ENCODE data around the gene RFTN1.

RFTN1 gene

GRCh38 chr3:16485395-16485992 is 28.0 kb downstream of the RFTN1 start:
- DNase-seq = no peak

- DNase-seq = no peak
Observed at GRCh38 chr3:16484984-16485383, 28.5 kb downstream of the RFTN1 start.

- no peak for DNase-seq
Observed at GRCh38 chr3:16484216-16484615, 29.3 kb downstream of the RFTN1 start.

- peak; percentile 87 for DNase-seq
Observed at GRCh38 chr3:16482770-16483531, 30.5 kb downstream of the RFTN1 start.

GRCh38 chr3:16482194-16482769 is 31.2 kb downstream of the RFTN1 start:
- DNase-seq = no peak

- DNase-seq = no peak
Observed at GRCh38 chr3:16481546-16481897, 32.0 kb downstream of the RFTN1 start.

- DNase-seq = no peak
Observed at GRCh38 chr3:16480861-16481545, 32.5 kb downstream of the RFTN1 start.

- no peak for DNase-seq
Observed at GRCh38 chr3:16478516-16478915, 35.0 kb downstream of the RFTN1 start.

GRCh38 chr3:16477521-16477920 is 36.0 kb downstream of the RFTN1 start:
- no peak for DNase-seq

- DNase-seq = no peak
Observed at GRCh38 chr3:16477056-16477455, 36.4 kb downstream of the RFTN1 start.

- DNase-seq = no peak
Observed at GRCh38 chr3:16476636-16477035, 36.9 kb downstream of the RFTN1 start.

- DNase-seq = no peak
Observed at GRCh38 chr3:16475766-16476165, 37.7 kb downstream of the RFTN1 start.

- DNase-seq = no peak
Observed at GRCh38 chr3:16474920-16475319, 38.6 kb downstream of the RFTN1 start.

GRCh38 chr3:16474216-16474615 is 39.3 kb downstream of the RFTN1 start:
- no peak for DNase-seq

GRCh38 chr3:16472593-16472992 is 40.9 kb downstream of the RFTN1 start:
- no peak for DNase-seq

GRCh38 chr3:16471897-16472296 is 41.6 kb downstream of the RFTN1 start:
- DNase-seq = no peak

- no peak for DNase-seq
Observed at GRCh38 chr3:16470590-16470989, 42.9 kb downstream of the RFTN1 start.

GRCh38 chr3:16468336-16469098 is 45.0 kb downstream of the RFTN1 start:
- DNase-seq = peak; percentile 60

- no peak for DNase-seq
Observed at GRCh38 chr3:16468002-16468335, 45.5 kb downstream of the RFTN1 start.

GRCh38 chr3:16467393-16467792 is 46.1 kb downstream of the RFTN1 start:
- no peak for DNase-seq

- no peak for DNase-seq
Observed at GRCh38 chr3:16466822-16467221, 46.7 kb downstream of the RFTN1 start.

- peak; percentile 2 for DNase-seq
Observed at GRCh38 chr3:16464511-16465148, 48.9 kb downstream of the RFTN1 start.

- no peak for DNase-seq
Observed at GRCh38 chr3:16463914-16464313, 49.6 kb downstream of the RFTN1 start.

All from NCI-H1105 treated with DMSO at 0.1 percent for 48 hours (cell line).